ENCODE data around the gene HSPA6. TPM values are rescaled to one million over a fixed set of nuclear protein-coding genes. Genes with fewer than 3 reads are reported as not detected.
"Not testable (repeated sequence)": the region's sequence is repeated elsewhere in the genome, so short reads cannot be mapped to it uniquely, and the experiment has no call there.

Gene HSPA6
- total and polyA plus RNA-seq, 8 donors, result 0.45 to 2.9 (median 0.67) TPM; not detected in 2

- H3K27me3 ChIP-seq; H3K36me3 ChIP-seq; H3K9me3 ChIP-seq; intact Hi-C loops (cut with DNase I; ENCODE audit: low total_unique reads): not testable (repeated sequence)
- 3 to 5% (median 4%) methylated on average over 44 to 50 of the region's 56 CpGs for WGBS, 5 donors
- peak; percentile 81 to 93 for DNase-seq
- H3K4me3 ChIP-seq, result peak overlapping the region; percentile 54 to 72 (median 62)
- H3K4me1 ChIP-seq, result peaks cover 0 to 27% (median 9%) of the 10 kb centered on the region in 4 donors
- peak overlapping the region; percentile 82 to 96 (median 88) for H3K27ac ChIP-seq
- peak; percentile 16 to 51 (median 19) for TF ChIP-seq POLR2AphosphoS5 (IDR thresholded peaks at IDR 0.05)
These were observed 6.6 kb downstream of the HSPA6 start for GRCh38 chr1:161530671-161531641.

- peak overlapping the region in 3 of 5 donors; percentile 42 to 88 (median 88) for H3K27ac ChIP-seq
- no peak for TF ChIP-seq CTCF (IDR thresholded peaks at IDR 0.05)
- no peak for TF ChIP-seq EP300 (IDR thresholded peaks at IDR 0.05)
- TF ChIP-seq POLR2AphosphoS5 (IDR thresholded peaks at IDR 0.05), result no peak
- TF ChIP-seq POLR2A (IDR thresholded peaks at IDR 0.05), result no peak
- no peaks in the 10 kb centered on the region for H3K36me3 ChIP-seq
- H3K27me3 ChIP-seq, result no peaks in the 10 kb centered on the region
- intact Hi-C loops (cut with DNase I; ENCODE audit: low total_unique reads), result no loop called here
- 75 to 85% (median 82%) methylated on average over 22 of the region's 22 CpGs for WGBS, 5 donors
- peaks cover 0 to 27% (median 9%) of the 10 kb centered on the region in 4 donors for H3K4me1 ChIP-seq
- DNase-seq, result peak in 1 of 2 donors; percentile 20
- no peak overlapping the region for H3K4me3 ChIP-seq
- H3K9me3 ChIP-seq, result no peaks in the 10 kb centered on the region
These were observed 7.8 kb downstream of the HSPA6 start for GRCh38 chr1:161531986-161532643.

GRCh38 chr1:161532644-161533567 lies 8.6 kb downstream of the HSPA6 start:
- H3K4me1 ChIP-seq, result peaks cover 0 to 27% (median 9%) of the 10 kb centered on the region in 4 donors
- H3K27me3 ChIP-seq; intact Hi-C loops (cut with DNase I; ENCODE audit: low total_unique reads); H3K36me3 ChIP-seq; H3K4me3 ChIP-seq; H3K9me3 ChIP-seq: not testable (repeated sequence)
- peak in 1 of 2 donors; percentile 56 for DNase-seq
- peak overlapping the region in 3 of 5 donors; percentile 42 to 88 (median 44) for H3K27ac ChIP-seq
- 35 to 55% (median 49%) methylated on average over 15 to 16 of the region's 16 CpGs for WGBS, 5 donors

GRCh38 chr1:161537068-161537669 lies 12.8 kb downstream of the HSPA6 start:
- 75 to 88% (median 80%) methylated on average over 7 of the region's 7 CpGs for WGBS, 5 donors
- H3K27me3 ChIP-seq; H3K4me3 ChIP-seq; H3K9me3 ChIP-seq; DNase-seq; intact Hi-C loops (cut with DNase I; ENCODE audit: low total_unique reads); H3K36me3 ChIP-seq; H3K27ac ChIP-seq: not testable (repeated sequence)
- H3K4me1 ChIP-seq, result peaks cover 0 to 27% (median 11%) of the 10 kb centered on the region in 4 donors

- H3K27ac ChIP-seq; H3K4me3 ChIP-seq; H3K27me3 ChIP-seq; intact Hi-C loops (cut with DNase I; ENCODE audit: low total_unique reads); H3K9me3 ChIP-seq; DNase-seq; H3K36me3 ChIP-seq: not testable (repeated sequence)
- peaks cover 0 to 16% (median 7%) of the 10 kb centered on the region in 4 donors for H3K4me1 ChIP-seq
- 87 to 91% (median 89%) methylated on average over 7 of the region's 7 CpGs for WGBS, 5 donors
These were observed 14.7 kb downstream of the HSPA6 start for GRCh38 chr1:161538925-161539479.
